IMR-90 (cell line): ENCODE measurements around the gene ZNF300. TPM values are rescaled to one million over a fixed set of nuclear protein-coding genes. Genes with fewer than 3 reads are reported as not detected.
"Not testable (repeated sequence)": the region's sequence is repeated elsewhere in the genome, so short reads cannot be mapped to it uniquely, and the experiment has no call there.

ENCODE experiments used
- ATAC-seq: fragments of 200-7000 bp; cut with Tn5 transposase; 2 replicates; pipeline ENCODE4 v1.9.1; 2020; ENCODE audit warnings: low read depth, mild to moderate bottlenecking, moderate library complexity
- BruUV-seq: library from RNA; stranded (reverse); fragments of 400-500 nt; replicated peaks from 2 replicates; lab custom pipeline; 2021; lab: Mats Ljungman, UMichigan
- CTCF ChIA-PET: fragments of 300-600 bp; formaldehyde crosslinking; extraction: SDS; loops from one replicate; lab custom pipeline; 2021; ENCODE audit warnings: antibody characterized with exemption; lab: Yijun Ruan, JAX
- POLR2A ChIA-PET: fragments of 300-600 bp; sonication (Branson Sonifier 250); formaldehyde crosslinking; loops from one replicate; lab custom pipeline; 2022; ENCODE audit warnings: antibody characterized with exemption; ENCODE audit not compliant: unreplicated experiment; lab: Charles Lee
- DNase-seq: peaks from one replicate; pipeline ENCODE4 v3.0.0; 2013
- H2AFZ ChIP-seq: replicated peaks from 2 replicates; pipeline ENCODE3; 2013; ENCODE audit warnings: low read length, mild to moderate bottlenecking; ENCODE audit not compliant: poor library complexity
- H2AK5ac ChIP-seq: 2 replicates; pipeline ENCODE4 v1.6.1; 2013; ENCODE audit warnings: low read depth, low read length, inconsistent platforms
- H2AK9ac ChIP-seq: replicated peaks from 2 replicates; pipeline ENCODE3; 2013; ENCODE audit warnings: mild to moderate bottlenecking, low read depth, low read length, moderate library complexity; ENCODE audit not compliant: poor library complexity
- H2BK120ac ChIP-seq: 2 replicates; pipeline ENCODE4 v1.6.1; 2013; ENCODE audit warnings: low read depth, low read length, inconsistent platforms
- H2BK15ac ChIP-seq: 3 replicates; pipeline ENCODE4 v1.6.1; 2013; ENCODE audit warnings: low read depth, low read length, inconsistent platforms
- H2BK20ac ChIP-seq: 2 replicates; pipeline ENCODE4 v1.6.1; 2013; ENCODE audit warnings: low read depth, mild to moderate bottlenecking, inconsistent platforms, low read length, moderate library complexity
- H2BK5ac ChIP-seq: 2 replicates; pipeline ENCODE4 v1.6.1; 2013; ENCODE audit warnings: mild to moderate bottlenecking, low read depth, low read length, inconsistent platforms; ENCODE audit not compliant: poor library complexity, severe bottlenecking
- H3K14ac ChIP-seq: replicated peaks from 2 replicates; pipeline ENCODE4 v1.6.1; 2013; ENCODE audit warnings: low read depth, low read length, inconsistent platforms
- H3K18ac ChIP-seq: 2 replicates; pipeline ENCODE4 v1.6.1; 2013; ENCODE audit warnings: low read depth, low read length, control low read depth
- H3K23ac ChIP-seq: 2 replicates; pipeline ENCODE4 v1.6.1; 2013; ENCODE audit warnings: low read depth, low read length, inconsistent platforms
- H3K27ac ChIP-seq: 2 replicates; pipeline ENCODE4 v1.5.1; 2013; ENCODE audit warnings: mild to moderate bottlenecking, control low read depth, low read length; ENCODE audit not compliant: insufficient read depth
- H3K27me3 ChIP-seq: 2 replicates; pipeline ENCODE4 v1.6.1; 2013; ENCODE audit warnings: low read length; ENCODE audit not compliant: control insufficient read depth, insufficient read depth
- H3K36me3 ChIP-seq: 2 replicates; pipeline ENCODE4 v1.6.1; 2013; ENCODE audit warnings: low read length, mixed read lengths; ENCODE audit not compliant: control insufficient read depth, insufficient read depth
- H3K4ac ChIP-seq: 2 replicates; pipeline ENCODE4 v1.6.1; 2013; ENCODE audit warnings: low read depth, low read length, inconsistent platforms
- H3K4me1 ChIP-seq: 2 replicates; pipeline ENCODE4 v1.6.1; 2013; ENCODE audit warnings: low read length, mixed read lengths; ENCODE audit not compliant: control insufficient read depth, insufficient read depth
- H3K4me2 ChIP-seq: 2 replicates; pipeline ENCODE4 v1.6.1; 2013; ENCODE audit warnings: low read depth, mild to moderate bottlenecking, control low read depth, low read length, moderate library complexity
- H3K4me3 ChIP-seq: 2 replicates; pipeline ENCODE4 v1.5.1; 2013; ENCODE audit warnings: low read depth, mild to moderate bottlenecking, control low read depth, low read length, moderate library complexity; ENCODE audit not compliant: insufficient read depth
- H3K56ac ChIP-seq: 2 replicates; pipeline ENCODE4 v1.6.1; 2013; ENCODE audit warnings: low read length, inconsistent platforms; ENCODE audit not compliant: insufficient read depth; ENCODE audit errors: extremely low read depth
- H3K79me1 ChIP-seq, 2 experiments: 2 replicates each; pipeline ENCODE4 v1.6.1; 2013; ENCODE audit warnings: low read length in 2 of 2, inconsistent platforms in 1 of 2, low read depth in 1 of 2
- H3K9ac ChIP-seq: 2 replicates; pipeline ENCODE4 v1.6.1; 2013; ENCODE audit warnings: low read depth, low read length, control low read depth
- H3K9me1 ChIP-seq: 2 replicates; pipeline ENCODE4 v1.6.1; 2013; ENCODE audit warnings: low read length, inconsistent platforms; ENCODE audit not compliant: insufficient read depth
- H3K9me3 ChIP-seq: 2 replicates; pipeline ENCODE4 v1.6.1; 2013; ENCODE audit warnings: low read length; ENCODE audit not compliant: control insufficient read depth, insufficient read depth
- H4K20me1 ChIP-seq: 2 replicates; pipeline ENCODE4 v1.6.1; 2013; ENCODE audit warnings: low read length, inconsistent platforms; ENCODE audit not compliant: insufficient read depth
- H4K5ac ChIP-seq: 2 replicates; pipeline ENCODE4 v1.6.1; 2013; ENCODE audit warnings: mild to moderate bottlenecking, low read depth, low read length, control low read depth
- H4K8ac ChIP-seq, 2 experiments: 2 replicates each; pipeline ENCODE4 v1.6.1; 2013; ENCODE audit warnings: low read depth in 2 of 2, low read length in 2 of 2, control low read depth in 1 of 2, inconsistent platforms in 1 of 2
- H4K91ac ChIP-seq: 2 replicates; pipeline ENCODE4 v1.6.1; 2013; ENCODE audit warnings: low read depth, low read length, inconsistent platforms; ENCODE audit not compliant: insufficient read depth
- WGBS, 2 experiments: methylation state at CpG; one replicate each; pipeline versions ENCODE4 v1.1.5 to v1.1.7; 2013; ENCODE audit warnings: missing lambda C conversion rate in 2 of 2; ENCODE audit not compliant: insufficient read length in 1 of 2; ENCODE audit errors: extremely low coverage in 2 of 2; 5-methylcytosine and 5-hydroxymethylcytosine counted together
- dilution Hi-C: fragments of 300-500 bp; cut with HindIII; formaldehyde crosslinking; loops from one replicate; pipeline ENCODE4 v1.14.3; 2018; ENCODE audit warnings: low sequenced_read_pairs; ENCODE audit not compliant: unreplicated experiment
- in situ Hi-C: fragments of 300-500 bp; cut with MboI; formaldehyde crosslinking; loops from 3 replicates; pipeline ENCODE4 v1.14.3; 2019; ENCODE audit warnings: low sequenced_read_pairs, inconsistent platforms, mixed read lengths
- intact Hi-C: fragments of 100-400 bp; cut with micrococcal nuclease; formaldehyde crosslinking; loops from 2 replicates; pipeline ENCODE4 v1.10.0; 2022
- polyA plus RNA-seq, 3 experiments: library from polyadenylated mRNA; depleted of rRNA; stranded (reverse); fragments of >200 nt; gene quantifications; 2 replicates each; pipeline ENCODE4 v1.2.3, GENCODE V29; 2012; ENCODE audit warnings: low replicate concordance in 1 of 3
- total RNA-seq: library from RNA; depleted of rRNA; stranded (reverse); fragments of >200 nt; gene quantifications from 2 replicates; pipeline ENCODE4 v1.2.3, GENCODE V29; 2012

ZNF300 gene
- total and polyA plus RNA-seq, 2 of the 4 experiments (the other 2 are of a cell fraction) = 5.2 to 6.1 TPM

DNA sequence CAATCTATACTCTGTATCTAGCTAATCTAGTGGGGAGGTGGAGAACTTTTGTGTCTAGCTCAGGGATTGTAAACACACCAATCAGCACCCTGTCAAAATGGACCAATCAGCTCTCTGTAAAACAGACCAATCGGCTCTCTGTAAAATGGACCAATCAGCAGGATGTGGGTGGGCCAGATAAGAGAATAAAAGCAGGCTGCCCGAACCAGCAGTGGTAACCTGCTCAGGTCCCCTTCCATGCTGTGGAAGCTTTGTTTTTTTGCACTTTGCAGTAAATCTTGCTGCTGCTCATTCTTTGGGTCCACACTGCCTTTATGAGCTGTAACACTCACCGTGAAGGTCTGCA is 58.5 kb downstream of the ZNF300 start, which contains the start of gene IRGM:
IRGM (plus strand) TSS at position 214 of the 346 bp plus-strand sequence. CDS start 1,603 bp downstream, outside the sequence.
- Histone ChIP-seq H2AFZ (peak within 1 kb of the TSS; percentile 66), H2AK9ac (peak within 1 kb of the TSS; percentile 57), H3K27me3 (peaks cover 12% of the 10 kb centered on the region)
- H3K14ac ChIP-seq, H3K27ac ChIP-seq, H2BK120ac ChIP-seq, dilution Hi-C loops, H3K4me3 ChIP-seq, H3K56ac ChIP-seq, H3K4ac ChIP-seq, POLR2A ChIA-PET, H3K79me1 ChIP-seq, H3K36me3 ChIP-seq, ATAC-seq, H4K91ac ChIP-seq, H4K8ac ChIP-seq, BruUV-seq, H2BK5ac ChIP-seq, H4K20me1 ChIP-seq, DNase-seq, H3K9ac ChIP-seq, H2AK5ac ChIP-seq, H3K9me3 ChIP-seq, H4K5ac ChIP-seq, H3K4me1 ChIP-seq, H2BK15ac ChIP-seq, H2BK20ac ChIP-seq, H3K18ac ChIP-seq, H3K4me2 ChIP-seq, H3K9me1 ChIP-seq, H3K23ac ChIP-seq: not testable (repeated sequence)
- CTCF ChIA-PET = interaction anchor here (0.8 to 2.5 kb wide), 2 partner anchors 45 to 50 kb away, joined by 3 to 26 read pairs; no protein-coding TSS in a partner anchor
- intact Hi-C loops (loop anchor here (2.0 to 5.0 kb wide), 3 partner anchors 114 to 387 kb away; no protein-coding TSS in a partner anchor), in situ Hi-C loops (loop anchor here (5.0 to 10.0 kb wide), 2 partner anchors 284 to 381 kb away; no protein-coding TSS in a partner anchor)
- WGBS, 2 experiments = 100% methylated on average over 1 of the region's 3 CpGs; no CpG with 5 or more reads in 1 of the 2 experiments

DNA sequence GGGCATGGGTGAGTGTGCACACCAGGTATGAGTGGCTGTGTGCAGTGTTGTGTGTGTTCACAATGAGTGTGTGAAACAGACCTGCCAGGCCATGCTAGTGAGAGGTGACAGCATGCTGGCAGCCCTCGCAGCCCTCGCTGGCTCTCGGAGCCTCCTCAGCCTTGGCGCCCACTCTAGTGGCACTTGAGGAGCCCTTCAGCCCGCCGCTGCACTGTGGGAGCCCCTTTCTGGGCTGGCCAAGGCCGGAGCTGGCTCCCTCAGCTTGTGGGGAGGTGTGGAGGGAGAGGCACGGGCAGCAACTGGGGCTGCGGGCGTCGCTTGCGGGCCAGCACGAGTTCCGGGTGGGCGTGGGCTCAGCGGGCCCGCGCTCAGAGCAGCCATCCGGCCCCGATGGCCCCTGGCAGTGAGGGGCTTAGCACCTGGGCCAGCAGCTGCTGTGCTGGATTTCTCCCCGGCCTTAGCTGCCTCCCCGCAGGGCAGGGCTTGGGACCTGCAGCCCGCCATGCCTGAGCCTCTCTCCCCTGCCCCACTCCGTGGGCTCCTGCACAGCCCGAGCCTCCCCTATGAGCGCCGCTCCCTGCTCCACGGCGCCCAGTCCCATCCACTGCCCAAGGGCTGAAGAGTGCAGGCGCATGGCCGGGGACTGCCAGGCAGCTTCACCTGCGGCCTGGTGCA is 59.5 kb downstream of the ZNF300 start:
- H3K9me3 ChIP-seq, H4K5ac ChIP-seq, H3K36me3 ChIP-seq, H3K79me1 ChIP-seq, H4K20me1 ChIP-seq, H3K4me3 ChIP-seq, H3K9me1 ChIP-seq, H3K4me2 ChIP-seq, H3K9ac ChIP-seq, H3K56ac ChIP-seq, H4K8ac ChIP-seq, H3K18ac ChIP-seq, H2BK5ac ChIP-seq, BruUV-seq, H3K14ac ChIP-seq, H2BK20ac ChIP-seq, dilution Hi-C loops, H3K23ac ChIP-seq, H2AK9ac ChIP-seq, POLR2A ChIA-PET, H2AK5ac ChIP-seq, H4K91ac ChIP-seq, H3K27ac ChIP-seq, H2AFZ ChIP-seq, ATAC-seq, H2BK15ac ChIP-seq, H3K4ac ChIP-seq, H2BK120ac ChIP-seq, DNase-seq, H3K4me1 ChIP-seq: not testable (repeated sequence)
- intact Hi-C loops (loop anchor here (5.0 kb wide), 2 partner anchors 113 to 188 kb away; no protein-coding TSS in a partner anchor), in situ Hi-C loops (loop anchor here (5.0 to 10.0 kb wide), 2 partner anchors 283 to 381 kb away; no protein-coding TSS in a partner anchor)
- peaks cover 15% of the 10 kb centered on the region for H3K27me3 ChIP-seq
- WGBS, 2 experiments = 96% methylated on average over 7 of the region's 32 CpGs; no CpG with 5 or more reads in 1 of the 2 experiments
- CTCF ChIA-PET = interaction anchor here (2.5 kb wide), 1 partner anchor 44 kb away, joined by 26 read pairs; no protein-coding TSS in a partner anchor
